Measurements from ENCODE around the gene NCMAP.

DNA sequence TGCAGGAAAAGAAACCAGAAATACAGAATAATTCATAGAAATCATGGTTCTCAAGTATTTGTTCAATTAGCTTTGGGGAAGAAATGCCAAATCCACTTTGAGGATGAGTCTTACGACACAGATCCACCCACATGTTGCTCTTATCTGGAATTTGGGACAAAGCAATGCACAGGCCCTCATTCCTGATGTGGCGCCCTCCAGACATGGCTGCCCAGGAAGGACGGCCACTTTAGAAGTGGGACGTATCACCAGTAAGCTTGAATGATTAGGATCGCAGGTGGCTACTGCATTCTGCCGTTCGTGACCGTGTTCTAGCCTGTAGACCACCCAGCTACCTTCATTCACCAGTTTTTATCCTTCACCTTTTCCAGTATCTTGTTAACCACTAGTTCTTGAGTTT is 20.1 kb upstream of the NCMAP start:
- TF ChIP-seq, protein P1, sequence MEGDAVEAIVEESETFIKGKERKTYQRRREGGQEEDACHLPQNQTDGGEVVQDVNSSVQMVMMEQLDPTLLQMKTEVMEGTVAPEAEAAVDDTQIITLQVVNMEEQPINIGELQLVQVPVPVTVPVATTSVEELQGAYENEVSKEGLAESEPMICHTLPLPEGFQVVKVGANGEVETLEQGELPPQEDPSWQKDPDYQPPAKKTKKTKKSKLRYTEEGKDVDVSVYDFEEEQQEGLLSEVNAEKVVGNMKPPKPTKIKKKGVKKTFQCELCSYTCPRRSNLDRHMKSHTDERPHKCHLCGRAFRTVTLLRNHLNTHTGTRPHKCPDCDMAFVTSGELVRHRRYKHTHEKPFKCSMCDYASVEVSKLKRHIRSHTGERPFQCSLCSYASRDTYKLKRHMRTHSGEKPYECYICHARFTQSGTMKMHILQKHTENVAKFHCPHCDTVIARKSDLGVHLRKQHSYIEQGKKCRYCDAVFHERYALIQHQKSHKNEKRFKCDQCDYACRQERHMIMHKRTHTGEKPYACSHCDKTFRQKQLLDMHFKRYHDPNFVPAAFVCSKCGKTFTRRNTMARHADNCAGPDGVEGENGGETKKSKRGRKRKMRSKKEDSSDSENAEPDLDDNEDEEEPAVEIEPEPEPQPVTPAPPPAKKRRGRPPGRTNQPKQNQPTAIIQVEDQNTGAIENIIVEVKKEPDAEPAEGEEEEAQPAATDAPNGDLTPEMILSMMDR (IDR thresholded peaks at IDR 0.05): no peak
- TF ChIP-seq POLR2A (IDR thresholded peaks at IDR 0.05): no peak
